Measurements from ENCODE around the gene FILIP1L. TPM values are rescaled to one million over a fixed set of nuclear protein-coding genes. Genes with fewer than 3 reads are reported as not detected.
A peak's percentile ranks its signal among the peaks of the same experiment; 100 is the strongest.

FILIP1L gene
- total and polyA plus RNA-seq, 12 donors = 5.3 to 33.2 (median 17.4) TPM

DNA sequence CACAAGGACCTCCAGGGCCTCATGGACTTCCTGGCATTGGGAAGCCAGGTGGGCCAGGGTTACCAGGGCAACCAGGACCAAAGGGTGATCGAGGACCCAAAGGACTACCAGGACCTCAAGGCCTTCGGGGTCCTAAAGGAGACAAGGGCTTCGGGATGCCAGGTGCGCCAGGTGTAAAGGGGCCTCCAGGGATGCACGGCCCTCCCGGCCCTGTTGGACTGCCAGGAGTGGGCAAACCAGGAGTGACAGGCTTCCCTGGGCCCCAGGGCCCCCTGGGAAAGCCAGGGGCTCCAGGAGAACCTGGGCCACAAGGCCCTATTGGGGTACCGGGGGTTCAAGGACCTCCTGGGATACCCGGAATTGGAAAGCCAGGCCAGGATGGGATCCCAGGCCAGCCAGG, 319.8 kb downstream of the FILIP1L start:
- no peak overlapping the region for H3K4me3 ChIP-seq
- intact Hi-C loops (cut with DNase I) = no loop called here
- DNase-seq = no peak
- H3K27ac ChIP-seq = no peak overlapping the region
- H3K4me1 ChIP-seq (replicated peaks in 1 of 2) = no peaks in the 10 kb centered on the region
- H3K36me3 ChIP-seq (replicated peaks in 1 of 2) = no peaks in the 10 kb centered on the region
- H3K9me3 ChIP-seq (replicated peaks in 1 of 3) = no peaks in the 10 kb centered on the region
- 90 to 97% (median 94%) methylated on average over 2 to 8 of the region's 8 CpGs for WGBS, 4 donors
- TF ChIP-seq POLR2A (IDR thresholded peaks at IDR 0.05) (no peak), CTCF (IDR thresholded peaks at IDR 0.05) (no peak)
- no peaks in the 10 kb centered on the region for H3K27me3 ChIP-seq

DNA sequence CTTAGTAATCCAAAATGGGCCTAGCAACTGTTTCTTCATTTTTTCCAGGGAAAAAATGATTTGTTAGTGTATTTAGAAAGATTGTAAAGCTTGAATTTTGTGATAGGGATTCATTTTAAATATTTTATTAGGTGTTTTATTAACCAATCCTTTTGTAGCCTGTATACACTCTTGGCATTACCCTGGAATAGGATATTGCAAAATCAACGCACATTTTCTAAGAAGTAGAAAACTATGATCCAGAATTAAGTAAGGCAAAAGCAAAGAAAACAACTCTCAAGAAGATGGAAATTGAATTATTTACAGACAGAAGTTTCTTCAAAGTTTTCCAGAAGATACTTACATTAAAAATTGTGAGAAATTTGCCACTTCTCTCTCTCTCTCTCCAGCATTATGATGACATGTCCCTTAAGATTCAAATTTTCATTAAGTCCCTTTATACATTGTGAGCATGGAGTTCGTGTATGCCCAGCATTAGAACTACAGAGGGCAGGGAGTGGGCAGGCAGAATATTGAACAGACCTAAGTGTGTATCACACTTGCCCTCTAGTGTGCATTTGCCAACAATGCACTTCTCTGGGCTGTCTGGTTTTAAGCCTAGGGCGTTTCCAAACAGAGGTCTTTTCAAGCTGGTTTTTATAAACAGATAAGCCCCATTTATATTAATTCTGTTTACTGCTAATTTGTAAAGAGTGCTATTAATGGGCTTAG, 325.1 kb downstream of the FILIP1L start:
- no peak overlapping the region for H3K4me3 ChIP-seq
- intact Hi-C loops (cut with DNase I) = no loop called here
- DNase-seq = peak; percentile 18 to 57 (median 24)
- no peak overlapping the region for H3K27ac ChIP-seq
- no peaks in the 10 kb centered on the region for H3K36me3 ChIP-seq (replicated peaks in 1 of 2)
- no peaks in the 10 kb centered on the region for H3K27me3 ChIP-seq
- H3K9me3 ChIP-seq (replicated peaks in 1 of 3) = no peaks in the 10 kb centered on the region
- no peaks in the 10 kb centered on the region for H3K4me1 ChIP-seq (replicated peaks in 1 of 2)
- 19 to 31% (median 24%) methylated on average over 3 of the region's 3 CpGs for WGBS, 4 donors
- TF ChIP-seq POLR2A (IDR thresholded peaks at IDR 0.05) (no peak), CTCF (IDR thresholded peaks at IDR 0.05) (peak; percentile 36 to 59 (median 42))

Small RNA genes within 50 kb of the gene (microRNA-seq; reads per million reads assigned to microRNA genes)
- gene MIR3921 = 0 to 0.57 (median 0) reads per million in 3 donors

Small RNA genes within 50 kb of the gene (small RNA-seq; reads per million reads assigned to genes)
- gene MIR3921 = 0 reads per million in 2 donors

Other genes with a start within 250 kb of the FILIP1L start
- gene TBC1D23, start 146.5 kb upstream of the FILIP1L start, total RNA-seq = 100 to 1,000 TPM in 2 of 9 donors, 10 to 100 TPM in 7; 19.8 to 117 (median 61.1) TPM
- 10 to 100 TPM; 24.1 to 72.7 (median 24.2) TPM for gene TBC1D23, start 146.5 kb upstream of the FILIP1L start, polyA plus RNA-seq
- 10 to 100 TPM; 16.8 to 84.5 (median 31.9) TPM for gene NIT2, start 220.3 kb upstream of the FILIP1L start, total RNA-seq
- gene NIT2, start 220.3 kb upstream of the FILIP1L start, polyA plus RNA-seq = 10 to 100 TPM; 39.6 to 59.5 (median 45.4) TPM

All from adrenal gland (tissue), 12 donors.